ENCODE results near the gene ZNF628.

ZNF628 gene

DNA sequence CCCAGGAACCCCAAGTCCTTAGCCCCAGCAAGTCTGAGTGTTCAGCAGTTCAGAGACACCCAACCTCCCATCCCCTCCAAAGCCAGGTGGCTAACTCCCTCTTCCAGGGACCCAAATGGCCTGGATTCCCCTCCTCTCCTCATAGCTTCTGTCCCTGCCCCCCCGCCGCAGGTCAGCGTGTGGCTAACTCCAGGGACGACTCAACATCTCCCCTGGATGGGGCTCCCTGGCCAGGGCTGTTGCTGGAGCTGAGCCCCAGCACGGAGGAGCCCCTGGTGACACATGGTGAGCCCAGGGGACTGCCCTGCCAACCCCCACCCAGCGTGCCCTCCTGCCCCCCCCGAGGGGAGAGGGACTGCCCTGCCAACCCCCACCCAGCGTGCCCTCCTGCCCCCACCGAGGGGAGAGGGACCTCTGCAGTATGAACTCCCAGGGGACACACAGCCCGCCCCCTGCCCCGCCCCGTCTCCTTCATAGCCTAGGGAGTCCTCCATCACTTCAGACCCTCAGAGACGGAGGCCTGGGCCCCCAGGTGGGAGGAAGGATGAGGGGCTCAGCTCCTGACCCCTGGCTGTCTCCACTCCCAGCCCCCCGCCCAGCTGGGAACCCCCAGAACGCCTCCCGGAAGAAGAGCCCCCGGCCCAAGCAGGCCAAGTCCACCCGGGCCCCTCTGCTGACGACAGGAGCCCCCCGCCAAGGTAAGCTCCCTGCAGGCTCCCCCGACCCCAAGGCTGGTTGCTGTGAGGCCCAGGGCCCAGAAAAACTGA, 13.5 kb downstream of the ZNF628 start:
- no peak for DNase-seq (ENCODE audit: low read depth in 1 of 2, low spot score in 1 of 2)
- Histone ChIP-seq H3K4me3 (replicated peaks; ENCODE audit: insufficient read depth, low read length) (no peak overlapping the region), H3K27me3 (ENCODE audit: insufficient read depth, poor library complexity, severe bottlenecking) (peaks cover 23% of the 10 kb centered on the region), H3K27ac (replicated peaks) (no peak overlapping the region)
- no peak for TF ChIP-seq GABPA (IDR thresholded peaks at IDR 0.05; ENCODE audit: low read depth)
- no peak for TF ChIP-seq POLR2AphosphoS5 (IDR thresholded peaks at IDR 0.05; ENCODE audit: low read depth)
- TF ChIP-seq CTCF (IDR thresholded peaks at IDR 0.05; ENCODE audit: insufficient read depth, low read length): no peak
- TF ChIP-seq REST (IDR thresholded peaks at IDR 0.05; ENCODE audit: insufficient replicate concordance, low read depth): no peak
- no peak for TF ChIP-seq SPI1 (IDR thresholded peaks at IDR 0.05; ENCODE audit: borderline replicate concordance, low read depth)

DNA sequence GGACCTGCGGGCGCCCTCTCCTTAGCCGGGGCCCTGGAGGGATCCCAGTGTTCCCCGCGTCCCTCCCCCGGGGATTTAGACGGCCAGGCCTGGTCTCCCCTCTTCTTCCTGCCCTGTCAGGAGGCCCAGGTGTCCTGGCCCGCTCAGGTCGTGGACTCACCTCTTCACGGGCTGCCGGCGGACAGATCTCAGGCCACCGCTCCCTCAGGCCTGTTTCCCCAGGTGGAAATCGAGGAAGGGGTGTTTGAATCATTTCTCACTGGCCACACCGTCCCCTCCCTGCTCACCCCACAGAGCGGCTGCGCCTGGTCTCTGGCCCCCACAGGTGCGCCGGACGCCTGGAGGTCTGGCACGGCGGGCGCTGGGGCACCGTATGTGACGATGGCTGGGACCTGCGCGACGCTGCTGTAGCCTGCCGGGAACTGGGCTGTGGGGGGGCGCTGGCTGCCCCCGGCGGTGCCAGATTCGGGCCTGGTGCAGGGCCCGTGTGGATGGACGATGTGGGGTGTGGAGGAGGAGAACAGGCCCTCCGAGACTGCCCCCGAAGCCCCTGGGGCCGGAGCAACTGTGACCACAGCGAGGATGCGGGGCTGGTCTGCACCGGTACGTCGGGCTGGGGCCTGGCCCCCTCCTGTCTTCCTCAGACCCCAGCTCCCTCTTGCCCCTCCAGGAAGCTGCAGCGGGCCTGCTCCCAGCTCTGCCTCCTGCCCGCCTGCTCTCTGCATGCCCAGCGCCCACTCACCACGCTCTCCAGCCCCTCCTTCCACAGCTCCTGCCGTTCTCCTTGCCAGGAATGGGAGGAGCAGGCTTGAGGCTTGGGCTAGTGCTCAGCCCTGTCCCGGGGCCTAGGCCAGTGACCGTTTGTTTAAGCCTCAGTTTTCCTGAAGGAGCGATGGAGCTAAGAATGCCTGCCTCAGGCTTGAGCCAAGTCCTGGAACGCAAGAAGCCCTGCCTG, 14.3 kb downstream of the ZNF628 start:
- H3K27ac ChIP-seq (replicated peaks): no peak overlapping the region
- no peak overlapping the region for H3K4me3 ChIP-seq (replicated peaks; ENCODE audit: insufficient read depth, low read length)
- DNase-seq (ENCODE audit: low read depth in 1 of 2, low spot score in 1 of 2): no peak
- H3K27me3 ChIP-seq (ENCODE audit: insufficient read depth, poor library complexity, severe bottlenecking): peaks cover 23% of the 10 kb centered on the region
- no peak for TF ChIP-seq SPI1 (IDR thresholded peaks at IDR 0.05; ENCODE audit: borderline replicate concordance, low read depth)
- no peak for TF ChIP-seq GABPA (IDR thresholded peaks at IDR 0.05; ENCODE audit: low read depth)
- TF ChIP-seq POLR2AphosphoS5 (IDR thresholded peaks at IDR 0.05; ENCODE audit: low read depth): no peak
- no peak for TF ChIP-seq REST (IDR thresholded peaks at IDR 0.05; ENCODE audit: insufficient replicate concordance, low read depth)
- TF ChIP-seq CTCF (IDR thresholded peaks at IDR 0.05; ENCODE audit: insufficient read depth, low read length): no peak

GRCh38 chr19:55491546-55492360, 15.3 kb downstream of the ZNF628 start:
- Histone ChIP-seq H3K27ac (replicated peaks) (no peak overlapping the region), H3K27me3 (ENCODE audit: insufficient read depth, poor library complexity, severe bottlenecking) (peaks cover 23% of the 10 kb centered on the region), H3K4me3 (replicated peaks; ENCODE audit: insufficient read depth, low read length) (no peak overlapping the region)
- no peak for DNase-seq (ENCODE audit: low read depth in 1 of 2, low spot score in 1 of 2)
- TF ChIP-seq SPI1 (IDR thresholded peaks at IDR 0.05; ENCODE audit: borderline replicate concordance, low read depth) (no peak), POLR2AphosphoS5 (IDR thresholded peaks at IDR 0.05; ENCODE audit: low read depth) (no peak), GABPA (IDR thresholded peaks at IDR 0.05; ENCODE audit: low read depth) (no peak), CTCF (IDR thresholded peaks at IDR 0.05; ENCODE audit: insufficient read depth, low read length) (no peak), REST (IDR thresholded peaks at IDR 0.05; ENCODE audit: insufficient replicate concordance, low read depth) (no peak)

Data from HL-60 (cell line).